ENCODE data around the gene ABCB7.
"Not testable (repeated sequence)": the region's sequence is repeated elsewhere in the genome, so short reads cannot be mapped to it uniquely, and the experiment has no call there.

ABCB7 gene

GRCh38 chrX:75155827-75156525 lies at the start of gene ABCB7:
Gene ABCB7 (minus strand): TSS chrX:75156283. CDS start chrX:75156272, 11 bp downstream.
- DNase-seq (ENCODE audit: low spot score), result peak; percentile 36

GRCh38 chrX:75188415-75189206 lies 32.5 kb upstream of the ABCB7 start:
- not testable (repeated sequence) for DNase-seq (ENCODE audit: low spot score)

- DNase-seq (ENCODE audit: low spot score), result no peak
Measured at GRCh38 chrX:75181721-75182120, 25.6 kb upstream of the ABCB7 start.

- DNase-seq (ENCODE audit: low spot score), result not testable (repeated sequence)
Measured at GRCh38 chrX:75179536-75180293, 23.6 kb upstream of the ABCB7 start.

- DNase-seq (ENCODE audit: low spot score), result not testable (repeated sequence)
Measured at GRCh38 chrX:75172257-75172890, 16.3 kb upstream of the ABCB7 start.

- no peak for DNase-seq (ENCODE audit: low spot score)
Measured at GRCh38 chrX:75158054-75158453, 2.0 kb upstream of the ABCB7 start.

GRCh38 chrX:75156531-75156945 lies 455 bp upstream of the ABCB7 start:
- DNase-seq (ENCODE audit: low spot score), result no peak

- DNase-seq (ENCODE audit: low spot score), result no peak
Measured at GRCh38 chrX:75155447-75155826, 646 bp downstream of the ABCB7 start.

GRCh38 chrX:75154871-75155270 lies 1.2 kb downstream of the ABCB7 start:
- DNase-seq (ENCODE audit: low spot score), result no peak

GRCh38 chrX:75151827-75152592 lies 4.1 kb downstream of the ABCB7 start:
- no peak for DNase-seq (ENCODE audit: low spot score)

GRCh38 chrX:75149654-75150053 lies 6.4 kb downstream of the ABCB7 start:
- DNase-seq (ENCODE audit: low spot score), result no peak

- no peak for DNase-seq (ENCODE audit: low spot score)
Measured at GRCh38 chrX:75132672-75133071, 23.4 kb downstream of the ABCB7 start.

GRCh38 chrX:75131973-75132627 lies 24.0 kb downstream of the ABCB7 start:
- no peak for DNase-seq (ENCODE audit: low spot score)

GRCh38 chrX:75129069-75129468 lies 27.0 kb downstream of the ABCB7 start:
- DNase-seq (ENCODE audit: low spot score), result not testable (repeated sequence)

- no peak for DNase-seq (ENCODE audit: low spot score)
Measured at GRCh38 chrX:75118296-75118695, 37.8 kb downstream of the ABCB7 start.

- no peak for DNase-seq (ENCODE audit: low spot score)
Measured at GRCh38 chrX:75115707-75116413, 40.2 kb downstream of the ABCB7 start.

GRCh38 chrX:75114638-75115037 lies 41.4 kb downstream of the ABCB7 start:
- DNase-seq (ENCODE audit: low spot score), result no peak

GRCh38 chrX:75113664-75114063 lies 42.4 kb downstream of the ABCB7 start:
- DNase-seq (ENCODE audit: low spot score), result no peak

- DNase-seq (ENCODE audit: low spot score), result no peak
Measured at GRCh38 chrX:75107863-75108509, 48.1 kb downstream of the ABCB7 start.

GRCh38 chrX:75106772-75107171 lies 49.3 kb downstream of the ABCB7 start:
- DNase-seq (ENCODE audit: low spot score), result no peak
